Pancreas (tissue), 10 donors: ENCODE results near the gene PERM1. TPM values are rescaled to one million over a fixed set of nuclear protein-coding genes. Genes with fewer than 3 reads are reported as not detected.

Source experiments
- ATAC-seq, 4 donors: fragments of 200-7000 bp; cut with Tn5 transposase; one replicate each; pipeline versions ENCODE4 v1.8.0 to v1.9.1; 2020; ENCODE audit warnings: mild to moderate bottlenecking in 4 of 4, moderate library complexity in 4 of 4
- DNase-seq, 6 donors: peaks; one replicate each; pipeline ENCODE4 v3.0.0-alpha.2; 2020
- FAIRE-seq: peaks from 2 replicates; lab custom pipeline; 2012; peaks lifted over from hg19 to GRCh38; lab: Jason Lieb, UNC
- H3K27ac ChIP-seq, 4 donors: fragments of 200-600 bp; sonication (generic); 1 replicate in 3 of 4; 2 replicates in 1 of 4; pipeline versions ENCODE4 v1.5.0 to v1.8.0; 2020
- H3K27me3 ChIP-seq, 4 donors: fragments of 200-600 bp; one replicate each; pipeline ENCODE4 v1.8.0; 2021
- H3K36me3 ChIP-seq, 3 donors: fragments of 200-600 bp; sonication (generic) in 1 of 3; one replicate each; pipeline versions ENCODE4 v1.5.0 to v1.8.0; 2020 to 2021
- H3K4me1 ChIP-seq, 3 donors: fragments of 200-600 bp; one replicate each; pipeline ENCODE4 v1.8.0; 2021
- H3K4me3 ChIP-seq, 4 donors: fragments of 200-600 bp; sonication (generic) in 2 of 4; one replicate each; pipeline versions ENCODE4 v1.5.0 to v1.8.0; 2020 to 2021
- H3K9me3 ChIP-seq, 4 donors: fragments of 200-600 bp; one replicate each; pipeline ENCODE4 v1.8.0; 2021
- WGBS, 2 donors: extraction: QIAGEN DNeasy Blood & Tissue Kit; methylation state at CpG; one replicate each; pipeline ENCODE4 v1.1.7; 2013; 5-methylcytosine and 5-hydroxymethylcytosine counted together
- intact Hi-C, 3 donors: fragments of 100-400 bp; cut with DNase I; formaldehyde crosslinking; loops; one replicate each; pipeline versions ENCODE4 v1.11.1 to v1.14.2; 2022
- polyA plus RNA-seq, 2 donors: library from polyadenylated mRNA; stranded (reverse); fragments of 200-250 nt; gene quantifications; one replicate each; pipeline ENCODE4 v1.2.3, GENCODE V29; 2013
- total RNA-seq, 6 donors: library from RNA; stranded (reverse); fragmentation: NEBNext Ultra II Directional in 4 of 6; extraction: Animal tissue kit (Norgen Biotek cat#: 25700) in 4 of 6; gene quantifications; one replicate each; pipeline versions ENCODE4 v1.2.1 to v1.2.4, GENCODE V29; 2021 to 2023
- TF ChIP-seq, protein P1 (sequence below), 4 donors: fragments of 200-600 bp; sonication (generic) in 3 of 4; IDR thresholded peaks; one replicate each; pipeline versions ENCODE4 v1.5.0 to v1.8.0; 2021; ENCODE audit warnings: antibody characterized with exemption in 4 of 4
- donor health status: healthy with polysubstance abuse.
- donor health status: DM: no; HTN: no; CAD: no; lungs with moderate emphysema.
- donor health status: DM: no; HTN: no; CAD: no.
- donor health status: control.
- donor health status: control.
- donor health status: Bipolar disorder and iron deficiency.
- donor health status: DM: yes; HTN: yes; CAD: no.
- donor health status: DM: no; HTN: no; CAD: no.
- donor health status: DM: no; HTN: no; CAD: no.
- donor health status: DM: yes; HTN: yes; CAD: no.

The PERM1 gene
- total and polyA plus RNA-seq, 8 donors, result 0.04 to 0.35 (median 0.24) TPM; not detected in 4

DNA sequence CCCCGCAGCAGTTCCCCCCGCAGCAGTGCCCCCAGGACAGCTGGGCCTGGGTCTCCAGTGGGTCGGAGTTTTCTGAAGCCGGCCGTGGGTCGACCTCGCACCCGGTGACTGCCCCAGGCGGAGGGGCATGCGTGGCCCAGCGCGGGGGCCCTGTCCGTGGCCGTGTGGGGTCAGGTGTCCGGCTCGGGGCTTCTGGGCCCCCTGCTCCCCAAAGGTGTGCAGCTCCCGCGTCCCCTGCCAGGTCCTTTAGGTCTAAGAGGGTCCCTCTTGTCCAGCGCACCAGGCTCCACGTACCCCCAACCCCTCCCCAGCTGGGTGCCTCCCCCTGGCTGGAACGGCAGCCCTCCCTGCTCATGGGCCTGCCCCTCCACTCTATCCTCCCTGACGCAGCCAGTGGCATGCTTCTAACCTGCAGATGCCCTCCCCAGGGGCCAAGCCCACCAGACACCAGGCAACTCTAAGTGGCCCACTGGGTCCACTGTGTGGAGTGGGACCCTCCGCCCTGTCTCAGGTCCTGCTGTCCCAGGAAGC, 23.9 kb upstream of the PERM1 start:
- TF ChIP-seq, protein P1, sequence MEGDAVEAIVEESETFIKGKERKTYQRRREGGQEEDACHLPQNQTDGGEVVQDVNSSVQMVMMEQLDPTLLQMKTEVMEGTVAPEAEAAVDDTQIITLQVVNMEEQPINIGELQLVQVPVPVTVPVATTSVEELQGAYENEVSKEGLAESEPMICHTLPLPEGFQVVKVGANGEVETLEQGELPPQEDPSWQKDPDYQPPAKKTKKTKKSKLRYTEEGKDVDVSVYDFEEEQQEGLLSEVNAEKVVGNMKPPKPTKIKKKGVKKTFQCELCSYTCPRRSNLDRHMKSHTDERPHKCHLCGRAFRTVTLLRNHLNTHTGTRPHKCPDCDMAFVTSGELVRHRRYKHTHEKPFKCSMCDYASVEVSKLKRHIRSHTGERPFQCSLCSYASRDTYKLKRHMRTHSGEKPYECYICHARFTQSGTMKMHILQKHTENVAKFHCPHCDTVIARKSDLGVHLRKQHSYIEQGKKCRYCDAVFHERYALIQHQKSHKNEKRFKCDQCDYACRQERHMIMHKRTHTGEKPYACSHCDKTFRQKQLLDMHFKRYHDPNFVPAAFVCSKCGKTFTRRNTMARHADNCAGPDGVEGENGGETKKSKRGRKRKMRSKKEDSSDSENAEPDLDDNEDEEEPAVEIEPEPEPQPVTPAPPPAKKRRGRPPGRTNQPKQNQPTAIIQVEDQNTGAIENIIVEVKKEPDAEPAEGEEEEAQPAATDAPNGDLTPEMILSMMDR (IDR thresholded peaks at IDR 0.05), result no peak
- H3K4me3 ChIP-seq, result no peak overlapping the region
- no peaks in the 10 kb centered on the region for H3K9me3 ChIP-seq
- intact Hi-C loops, result no loop called here
- no peak for FAIRE-seq
- H3K4me1 ChIP-seq, result peaks cover 9 to 17% (median 10%) of the 10 kb centered on the region in 3 donors
- H3K36me3 ChIP-seq, result no peaks in the 10 kb centered on the region
- H3K27me3 ChIP-seq, result no peaks in the 10 kb centered on the region
- peak; percentile 6 to 79 (median 34) for DNase-seq
- peak overlapping the region in 3 of 4 donors; percentile 62 to 70 (median 68) for H3K27ac ChIP-seq
- ATAC-seq, result no peak
- 47 to 56% methylated on average over 23 of the region's 23 CpGs for WGBS, 2 donors

DNA sequence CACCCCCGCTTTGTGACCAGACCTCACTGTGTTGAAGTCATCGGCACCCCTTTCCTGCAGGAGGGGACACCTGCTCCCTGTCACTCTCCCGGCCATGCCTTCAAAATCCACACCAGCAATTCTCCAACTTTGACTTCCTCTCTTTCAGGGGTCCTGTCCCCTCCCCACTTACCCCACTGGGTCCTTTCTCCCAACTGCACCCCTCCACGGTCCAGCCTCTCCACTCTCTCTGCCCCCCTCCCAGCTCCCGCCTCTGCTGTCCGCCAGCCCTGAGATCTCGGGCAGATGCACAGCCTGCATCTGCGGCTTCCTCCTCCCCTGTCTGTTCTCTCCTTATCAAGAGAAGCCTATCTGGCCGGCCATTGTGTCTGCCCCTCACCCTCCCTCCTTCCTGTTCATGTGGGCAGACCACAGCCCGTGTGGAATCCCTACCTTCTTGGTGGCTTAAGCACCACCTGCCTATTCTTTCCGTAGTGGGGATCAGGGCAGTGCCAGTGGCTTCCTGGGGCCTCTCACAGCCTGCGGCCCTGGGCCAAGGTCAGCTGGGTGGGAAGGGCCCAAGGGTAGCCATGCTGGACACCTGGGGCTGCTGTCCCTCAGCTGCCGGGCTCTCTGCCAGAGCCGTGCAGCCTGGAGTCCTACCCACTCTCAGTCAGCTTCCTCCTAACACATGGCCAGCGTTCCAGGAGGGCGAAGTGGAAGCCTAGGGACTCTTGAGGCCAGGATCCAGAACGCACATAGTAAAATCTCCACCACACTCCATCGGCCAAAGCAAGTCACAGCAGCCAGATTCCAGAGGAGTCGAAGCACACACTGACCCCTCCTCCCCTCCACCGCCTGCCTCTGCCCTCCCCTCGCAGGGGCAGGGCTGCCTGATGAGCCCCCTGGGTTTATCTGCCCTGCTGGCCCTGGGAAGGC, 23.1 kb upstream of the PERM1 start:
- Histone ChIP-seq H3K27me3 (no peaks in the 10 kb centered on the region), H3K9me3 (no peaks in the 10 kb centered on the region), H3K4me1 (peaks cover 9 to 17% (median 10%) of the 10 kb centered on the region in 3 donors), H3K27ac (peak overlapping the region; percentile 34 to 70 (median 65)), H3K36me3 (no peaks in the 10 kb centered on the region), H3K4me3 (no peak overlapping the region)
- TF ChIP-seq, protein P1 (IDR thresholded peaks at IDR 0.05), result no peak
- DNase-seq, result peak; percentile 69 to 89 (median 74)
- WGBS, 2 donors, result 25 to 27% methylated on average over 21 of the region's 21 CpGs
- intact Hi-C loops, result no loop called here
- ATAC-seq, result peak; percentile 41 to 76 (median 64)
- no peak for FAIRE-seq

DNA sequence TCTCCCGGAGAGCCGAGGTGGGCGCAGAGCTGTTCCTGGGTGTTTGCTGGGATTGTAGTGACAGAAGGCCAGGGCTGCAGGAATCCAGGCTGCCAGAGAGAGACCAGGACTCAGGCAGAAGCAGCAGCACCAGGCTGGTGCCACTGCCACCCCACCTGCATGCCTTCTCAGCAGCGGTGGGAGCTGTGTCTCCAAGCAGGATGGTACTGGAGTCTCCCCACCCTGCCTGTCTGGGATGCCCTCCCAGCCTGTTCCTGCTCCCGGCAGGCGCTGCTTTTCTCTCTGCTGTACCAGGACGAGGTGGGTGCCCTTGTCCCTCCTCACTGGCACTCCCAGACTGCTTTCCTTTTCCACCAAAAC, 22.5 kb upstream of the PERM1 start:
- TF ChIP-seq, protein P1 (IDR thresholded peaks at IDR 0.05), result no peak
- H3K9me3 ChIP-seq, result no peaks in the 10 kb centered on the region
- DNase-seq (peak in 1 of 6 donors; percentile 3), FAIRE-seq (no peak), ATAC-seq (no peak)
- H3K27me3 ChIP-seq, result no peaks in the 10 kb centered on the region
- peak overlapping the region in 2 of 4 donors; percentile 34 to 62 for H3K27ac ChIP-seq
- 70 to 78% methylated on average over 7 of the region's 7 CpGs for WGBS, 2 donors
- H3K4me1 ChIP-seq, result peaks cover 9 to 19% (median 10%) of the 10 kb centered on the region in 3 donors
- intact Hi-C loops, result no loop called here
- no peaks in the 10 kb centered on the region for H3K36me3 ChIP-seq
- H3K4me3 ChIP-seq, result no peak overlapping the region

DNA sequence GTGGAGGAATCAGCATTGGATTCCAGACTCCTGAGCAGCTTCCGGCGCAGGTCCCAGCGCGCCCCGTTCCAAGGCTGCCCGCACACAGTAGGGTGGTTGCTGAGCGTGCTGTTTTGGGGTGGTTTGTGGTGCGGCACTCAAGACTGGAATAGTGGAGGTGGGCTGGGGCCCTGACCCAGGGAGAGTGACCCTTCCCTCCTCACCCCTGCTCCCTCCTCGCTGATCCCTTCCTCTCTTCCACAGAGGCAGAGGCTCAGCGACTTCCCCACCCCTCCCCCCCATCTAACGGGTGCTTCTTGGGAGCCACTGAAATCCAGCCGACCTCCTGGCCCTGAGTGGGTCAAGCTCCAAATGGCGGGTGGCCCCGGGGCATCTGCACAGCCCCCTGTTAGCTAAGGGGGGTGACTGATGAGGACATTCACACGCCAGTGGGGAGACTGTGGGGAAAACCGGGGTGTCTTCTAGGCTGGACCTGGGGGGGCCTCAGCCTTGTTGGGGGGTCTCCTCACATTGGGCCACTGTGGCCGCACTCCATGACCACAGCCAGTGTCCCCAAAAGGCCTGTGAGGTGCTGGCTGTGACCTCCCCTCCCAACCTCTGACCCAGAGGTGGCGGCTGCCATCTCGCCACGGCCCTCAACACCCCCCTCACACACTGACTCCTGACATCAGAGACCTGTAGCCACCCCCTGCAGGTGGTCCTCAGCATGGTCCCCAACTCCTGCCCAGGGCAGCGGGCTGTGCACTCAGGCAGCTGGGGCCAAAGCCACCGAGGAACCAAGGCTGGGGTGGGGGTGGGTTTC, 21.9 kb upstream of the PERM1 start:
- no peak overlapping the region for H3K4me3 ChIP-seq
- WGBS, 2 donors, result 85% methylated on average over 21 to 22 of the region's 22 CpGs
- peaks cover 9 to 21% (median 10%) of the 10 kb centered on the region in 3 donors for H3K4me1 ChIP-seq
- TF ChIP-seq, protein P1 (IDR thresholded peaks at IDR 0.05), result no peak
- H3K27ac ChIP-seq, result no peak overlapping the region
- peak in 2 of 6 donors; percentile 3 to 54 for DNase-seq
- no peaks in the 10 kb centered on the region for H3K36me3 ChIP-seq
- H3K9me3 ChIP-seq, result no peaks in the 10 kb centered on the region
- no peaks in the 10 kb centered on the region for H3K27me3 ChIP-seq
- intact Hi-C loops, result no loop called here
- no peak for FAIRE-seq
- no peak for ATAC-seq
